SU-DHL-6 (cell line): ENCODE data around the gene CASD1.

Experiments
- H2AFZ ChIP-seq: fragments of 200-600 bp; sonication (generic); 2 replicates; pipeline ENCODE4 v1.6.1; 2014; ENCODE audit warnings: low read depth, mild to moderate bottlenecking, moderate library complexity, mixed read lengths, antibody characterized with exemption, low read length; ENCODE audit not compliant: severe bottlenecking
- H3F3A ChIP-seq: fragments of 200-600 bp; shearing (Covaris generic); 2 replicates; pipeline ENCODE4 v1.6.0; 2016; ENCODE audit warnings: antibody characterized with exemption, mild to moderate bottlenecking; ENCODE audit not compliant: insufficient read depth
- H3K27ac ChIP-seq: fragments of 200-600 bp; sonication (generic); 2 replicates; pipeline ENCODE4 v1.5.1; 2016; ENCODE audit warnings: low read depth, mild to moderate bottlenecking, low read length, moderate library complexity, mixed read lengths
- H3K27me3 ChIP-seq: fragments of 200-600 bp; sonication (generic), shearing (Covaris generic); 2 replicates; pipeline ENCODE4 v1.6.0; 2014; ENCODE audit warnings: mild to moderate bottlenecking, low read length
- H3K36me3 ChIP-seq: fragments of 200-600 bp; sonication (generic); 2 replicates; pipeline ENCODE4 v1.6.1; 2014; ENCODE audit warnings: mild to moderate bottlenecking, low read length, mixed read lengths
- H3K4me2 ChIP-seq: fragments of 300-600, 200-600 bp; shearing (Covaris generic), sonication (generic); 2 replicates; pipeline ENCODE4 v1.6.0; 2014; ENCODE audit warnings: low read length, low read depth, mild to moderate bottlenecking; ENCODE audit not compliant: poor library complexity, severe bottlenecking
- H3K4me3 ChIP-seq: fragments of 200-600 bp; sonication (generic); 2 replicates; pipeline ENCODE4 v1.5.1; 2014; ENCODE audit warnings: antibody characterized with exemption, low read length, mild to moderate bottlenecking, mixed read lengths; ENCODE audit not compliant: insufficient read depth, poor library complexity, severe bottlenecking
- H3K79me2 ChIP-seq: fragments of 200-600 bp; sonication (generic); 2 replicates; pipeline ENCODE4 v1.6.1; 2014; ENCODE audit warnings: mild to moderate bottlenecking, low read length, moderate library complexity; ENCODE audit not compliant: insufficient read depth
- H3K9ac ChIP-seq: fragments of 200-600 bp; sonication (generic); 2 replicates; pipeline ENCODE4 v1.7.0; 2014; ENCODE audit warnings: mild to moderate bottlenecking, low read length
- H3K9me2 ChIP-seq: fragments of 200-600 bp; sonication (generic); replicated peaks from 2 replicates; pipeline ENCODE4 v1.6.1; 2014; ENCODE audit warnings: low read length; ENCODE audit not compliant: insufficient read depth
- H3K9me3 ChIP-seq: fragments of 200-600 bp; sonication (generic); 2 replicates; pipeline ENCODE4 v1.6.1; 2014; ENCODE audit warnings: low read length, mixed read lengths; ENCODE audit not compliant: insufficient read depth
- H4K20me1 ChIP-seq: fragments of 200-600 bp; sonication (generic); 2 replicates; pipeline ENCODE4 v1.6.1; 2014; ENCODE audit warnings: low read depth, mild to moderate bottlenecking, antibody characterized with exemption, low read length, moderate library complexity, mixed read lengths
- CTCF ChIP-seq: fragments of 200-600 bp; sonication (generic); IDR thresholded peaks from one replicate; pipeline ENCODE4 v1.5.1; 2017; ENCODE audit warnings: antibody characterized with exemption, mild to moderate bottlenecking, low read length, moderate library complexity; ENCODE audit not compliant: insufficient read depth, poor library complexity, severe bottlenecking
- EZH2phosphoT487 ChIP-seq: fragments of 200-600 bp; sonication (generic), shearing (Covaris generic); conservative IDR thresholded peaks from 2 replicates; pipeline ENCODE4 v1.6.1; 2018; ENCODE audit warnings: mild to moderate bottlenecking, antibody characterized with exemption, low read length, moderate library complexity, mixed read lengths

Gene CASD1

GRCh38 chr7:94571816-94572215 lies 62.2 kb downstream of the CASD1 start:
- TF ChIP-seq EZH2phosphoT487 (no peak), CTCF (no peak)

GRCh38 chr7:94575646-94576045 lies 66.0 kb downstream of the CASD1 start:
- H3K9ac ChIP-seq, result no peak overlapping the region
- no peak for TF ChIP-seq CTCF
- no peak for TF ChIP-seq EZH2phosphoT487
- no peak overlapping the region for H3K4me2 ChIP-seq
- no peaks in the 10 kb centered on the region for H3K9me2 ChIP-seq
- H3K4me3 ChIP-seq, result no peak overlapping the region
- H4K20me1 ChIP-seq, result no peaks in the 10 kb centered on the region
- no peaks in the 10 kb centered on the region for H3K27me3 ChIP-seq
- H3K36me3 ChIP-seq, result no peaks in the 10 kb centered on the region
- H3K27ac ChIP-seq, result no peak overlapping the region
- H2AFZ ChIP-seq, result no peak overlapping the region
- H3F3A ChIP-seq, result no peaks in the 10 kb centered on the region
- no peaks in the 10 kb centered on the region for H3K9me3 ChIP-seq
- no peaks in the 10 kb centered on the region for H3K79me2 ChIP-seq

More at GRCh38 chr7:94571816-94572215, 62.2 kb downstream of the CASD1 start:
- no peak overlapping the region for H3K27ac ChIP-seq
- no peak overlapping the region for H3K9ac ChIP-seq
- H3K27me3 ChIP-seq, result no peaks in the 10 kb centered on the region
- H4K20me1 ChIP-seq, result no peaks in the 10 kb centered on the region
- H3K36me3 ChIP-seq, result no peaks in the 10 kb centered on the region
- no peak overlapping the region for H3K4me2 ChIP-seq
- no peak overlapping the region for H3K4me3 ChIP-seq
- H2AFZ ChIP-seq, result no peak overlapping the region
- no peaks in the 10 kb centered on the region for H3K9me3 ChIP-seq
- H3K9me2 ChIP-seq, result no peaks in the 10 kb centered on the region
- H3K79me2 ChIP-seq, result no peaks in the 10 kb centered on the region
- no peaks in the 10 kb centered on the region for H3F3A ChIP-seq

- Histone ChIP-seq H3K9ac (no peak overlapping the region), H3K27me3 (no peaks in the 10 kb centered on the region), H3K4me2 (no peak overlapping the region), H3K27ac (no peak overlapping the region), H4K20me1 (no peaks in the 10 kb centered on the region), H3K4me3 (no peak overlapping the region), H3K9me2 (no peaks in the 10 kb centered on the region), H3F3A (no peaks in the 10 kb centered on the region), H3K79me2 (no peaks in the 10 kb centered on the region), H2AFZ (no peak overlapping the region), H3K36me3 (no peaks in the 10 kb centered on the region), H3K9me3 (no peaks in the 10 kb centered on the region)
- TF ChIP-seq EZH2phosphoT487 (no peak), CTCF (no peak)
Observed at GRCh38 chr7:94576316-94576715, 66.7 kb downstream of the CASD1 start.
